K562 (cell line): Measurements from ENCODE around the gene SLC2A4. TPM values are rescaled to one million over a fixed set of nuclear protein-coding genes. Genes with fewer than 3 reads are reported as not detected.

Experiments used
- DPF2 ChIP-seq: fragments of 450-650 bp; IDR thresholded peaks from 2 replicates; pipeline ENCODE4 v1.6.1; 2016
- ELF2 ChIP-seq: fragments of 250-450 bp; sonication (Bioruptor Pico); IDR thresholded peaks from 2 replicates; pipeline ENCODE4 v1.5.0; 2021; ENCODE audit warnings: mild to moderate bottlenecking
- HIVEP1 ChIP-seq: fragments of 250-450 bp; sonication (Bioruptor Pico); IDR thresholded peaks from 2 replicates; pipeline ENCODE4 v1.4.0; 2020; ENCODE audit warnings: mild to moderate bottlenecking
- KAT8 ChIP-seq: fragments of 450-650 bp; IDR thresholded peaks from 2 replicates; pipeline ENCODE4 v1.6.1; 2016; ENCODE audit warnings: low read depth, mild to moderate bottlenecking
- MTA2 ChIP-seq: fragments of 450-650 bp; IDR thresholded peaks from 2 replicates; pipeline ENCODE4 v1.6.1; 2016; ENCODE audit warnings: low read depth
- NCOA1 ChIP-seq: fragments of 450-650 bp; IDR thresholded peaks from 2 replicates; pipeline ENCODE4 v1.6.1; 2016; ENCODE audit warnings: low read depth
- NR3C1 ChIP-seq: sonication (generic); formaldehyde crosslinking; IDR thresholded peaks from 2 replicates; pipeline ENCODE4 v1.8.1; 2022; ENCODE audit warnings: missing genetic modification reagents
- PTTG1 ChIP-seq: fragments of 450-650 bp; IDR thresholded peaks from 2 replicates; pipeline ENCODE4 v1.6.1; 2016; ENCODE audit warnings: low read depth, mild to moderate bottlenecking, missing genetic modification characterization, missing compliant biosample characterization
- SREBF1 ChIP-seq: fragments of 150-350 bp; IDR thresholded peaks from 2 replicates; pipeline ENCODE4 v1.6.1; 2014; ENCODE audit warnings: antibody characterized with exemption, low read depth, low read length, borderline replicate concordance
- STAG1 ChIP-seq: sonication (generic); formaldehyde crosslinking; IDR thresholded peaks from 2 replicates; pipeline ENCODE4 v1.5.0; 2020; ENCODE audit warnings: missing genetic modification reagents, borderline replicate concordance
- YY1 ChIP-seq, 3 experiments: IDR thresholded peaks; 2 replicates each; pipeline ENCODE4 v1.6.1; 2011; ENCODE audit warnings: low read length in 2 of 3, mild to moderate bottlenecking in 2 of 3, moderate library complexity in 2 of 3, borderline replicate concordance in 1 of 3, control low read depth in 1 of 3, low read depth in 1 of 3; ENCODE audit not compliant: insufficient read depth in 3 of 3, insufficient replicate concordance in 2 of 3, control insufficient read depth in 1 of 3, insufficient read length in 1 of 3; ENCODE audit errors: extremely low read depth in 1 of 3
- ZNF133 ChIP-seq: fragments of 250-450 bp; sonication (Bioruptor Pico); IDR thresholded peaks from 2 replicates; pipeline ENCODE4 v1.4.0; 2020; ENCODE audit warnings: mild to moderate bottlenecking
- ZNF143 ChIP-seq: sonication (generic); formaldehyde crosslinking; IDR thresholded peaks from 2 replicates; pipeline ENCODE4 v1.9.0; 2022; ENCODE audit warnings: mild to moderate bottlenecking, missing genetic modification reagents
- ZNF239 ChIP-seq: fragments of 250-450 bp; sonication (Bioruptor Pico); IDR thresholded peaks from 2 replicates; pipeline ENCODE4 v1.4.0; 2020; ENCODE audit warnings: mild to moderate bottlenecking
- ZNF384 ChIP-seq: IDR thresholded peaks from 2 replicates; pipeline ENCODE4 v1.6.1; 2012; ENCODE audit warnings: low read depth, low read length, improper control_type of control experiment
- ZNF507 ChIP-seq: conservative IDR thresholded peaks from 2 replicates; pipeline ENCODE4 v1.6.1; 2017; ENCODE audit warnings: missing genetic modification characterization, missing compliant biosample characterization
- ZNF699 ChIP-seq: fragments of 250-450 bp; sonication (Bioruptor Pico); IDR thresholded peaks from 2 replicates; pipeline ENCODE4 v1.8.0; 2021; ENCODE audit warnings: mild to moderate bottlenecking, moderate library complexity; ENCODE audit not compliant: insufficient replicate concordance
- polyA plus RNA-seq, 8 experiments: library from polyadenylated mRNA; depleted of rRNA in 4 of 8; stranded (reverse) in 5 of 8; unstranded in 3 of 8; fragments of >200 nt; fragmentation: Nextera tagmentation in 2 of 8; fragmentation: Illumina TruSeq in 1 of 8; extraction: Ambion mirVana in 2 of 8; extraction: Trizol in 1 of 8; gene quantifications; 2 replicates each; pipeline versions ENCODE4 v1.2.1 to v1.2.3, GENCODE V29; 2011 to 2014; ENCODE audit warnings: inconsistent platforms in 1 of 8, missing spikeins in 1 of 8
- total RNA-seq, 7 experiments: library from RNA; depleted of rRNA in 6 of 7; stranded (reverse); fragments of >200 nt in 6 of 7; fragmentation: Illumina TruSeq in 2 of 7; extraction: Trizol in 2 of 7; gene quantifications; 2 replicates each; pipeline versions ENCODE4 v1.2.1 to v1.2.3, GENCODE V29; 2011 to 2021; ENCODE audit warnings: low replicate concordance in 1 of 7
- TF ChIP-seq, protein P1 (sequence below): fragments of 200-800 bp; sonication (Bioruptor generic); IDR thresholded peaks from 2 replicates; pipeline ENCODE4 v1.6.1; 2017; ENCODE audit warnings: missing genetic modification characterization, missing compliant biosample characterization
- TF ChIP-seq, protein P2 (sequence below): fragments of 250-450 bp; sonication (Bioruptor Pico); IDR thresholded peaks from 2 replicates; pipeline ENCODE4 v1.8.0; 2021; ENCODE audit warnings: borderline replicate concordance, mild to moderate bottlenecking, moderate library complexity; ENCODE audit not compliant: poor library complexity, severe bottlenecking
- TF ChIP-seq, protein P3 (sequence below): fragments of 250-450 bp; sonication (Bioruptor Pico); IDR thresholded peaks from 2 replicates; pipeline ENCODE4 v1.4.0; 2020; ENCODE audit warnings: mild to moderate bottlenecking
- TF ChIP-seq, protein P4 (sequence below): sonication (generic); formaldehyde crosslinking; IDR thresholded peaks from 2 replicates; pipeline ENCODE4 v1.8.0; 2022; ENCODE audit warnings: mild to moderate bottlenecking, missing genetic modification reagents
- TF ChIP-seq, protein P5 (sequence below): fragments of 450-650 bp; formaldehyde crosslinking; IDR thresholded peaks from 2 replicates; pipeline ENCODE4 v1.4.0; 2020; ENCODE audit warnings: mild to moderate bottlenecking, mixed read lengths

The SLC2A4 gene
- total and polyA plus RNA-seq, 9 of the 15 experiments (the other 6 are each of a cell fraction or from before 2014, with no cell fraction given) = 0.74 to 3.5 (median 1.6) TPM

DNA sequence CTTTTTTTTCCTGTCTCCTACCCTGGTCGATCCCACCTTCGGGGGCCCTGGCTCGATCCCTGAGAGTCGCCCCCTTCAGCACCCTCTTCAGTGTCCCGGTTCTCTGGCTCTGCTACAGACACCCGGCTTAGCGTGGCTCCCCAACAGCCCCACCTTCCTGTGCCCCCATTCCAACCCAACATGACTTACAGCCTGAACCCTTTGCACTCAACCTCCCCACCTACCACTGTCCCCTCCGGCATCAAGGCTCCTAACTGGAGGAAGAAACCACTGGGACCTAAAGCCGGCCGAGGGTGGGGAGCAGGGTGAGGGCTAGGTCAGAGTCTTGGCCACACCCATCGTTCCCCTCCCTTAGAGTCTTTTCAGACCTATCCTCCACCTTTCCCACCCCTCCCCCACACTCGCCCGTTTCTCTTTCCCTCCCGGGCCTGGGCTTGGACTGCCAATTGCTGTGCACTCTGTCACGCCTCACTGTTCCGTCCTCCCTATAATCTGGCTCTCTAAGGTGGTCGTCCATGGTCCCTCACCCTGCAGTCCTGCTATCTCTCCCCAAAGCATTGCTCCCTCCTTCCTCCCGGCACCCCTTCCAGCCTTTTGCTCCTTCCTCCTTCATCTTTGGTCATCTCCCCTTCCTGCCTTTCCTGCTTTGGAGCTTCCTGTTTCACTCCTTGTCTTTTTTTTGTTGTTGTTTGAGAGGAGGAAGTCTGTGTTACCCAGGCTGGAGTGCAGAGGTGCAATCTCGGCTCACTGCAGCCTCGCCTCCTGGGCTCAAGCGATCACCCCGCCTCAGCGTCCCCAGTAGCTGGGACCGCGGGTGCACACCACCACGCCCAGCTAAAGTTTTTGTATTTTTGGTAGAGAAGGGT is 18.4 kb upstream of the SLC2A4 start (continued):
- TF ChIP-seq DPF2 = peak; percentile 70
- TF ChIP-seq ELF2 (CRISPR knock-in tag) = no peak
- TF ChIP-seq PTTG1 (tag) = no peak
- TF ChIP-seq KAT8 = no peak
- TF ChIP-seq, protein P1, sequence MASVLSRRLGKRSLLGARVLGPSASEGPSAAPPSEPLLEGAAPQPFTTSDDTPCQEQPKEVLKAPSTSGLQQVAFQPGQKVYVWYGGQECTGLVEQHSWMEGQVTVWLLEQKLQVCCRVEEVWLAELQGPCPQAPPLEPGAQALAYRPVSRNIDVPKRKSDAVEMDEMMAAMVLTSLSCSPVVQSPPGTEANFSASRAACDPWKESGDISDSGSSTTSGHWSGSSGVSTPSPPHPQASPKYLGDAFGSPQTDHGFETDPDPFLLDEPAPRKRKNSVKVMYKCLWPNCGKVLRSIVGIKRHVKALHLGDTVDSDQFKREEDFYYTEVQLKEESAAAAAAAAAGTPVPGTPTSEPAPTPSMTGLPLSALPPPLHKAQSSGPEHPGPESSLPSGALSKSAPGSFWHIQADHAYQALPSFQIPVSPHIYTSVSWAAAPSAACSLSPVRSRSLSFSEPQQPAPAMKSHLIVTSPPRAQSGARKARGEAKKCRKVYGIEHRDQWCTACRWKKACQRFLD (CRISPR knock-in tag) = no peak
- TF ChIP-seq, protein P2, sequence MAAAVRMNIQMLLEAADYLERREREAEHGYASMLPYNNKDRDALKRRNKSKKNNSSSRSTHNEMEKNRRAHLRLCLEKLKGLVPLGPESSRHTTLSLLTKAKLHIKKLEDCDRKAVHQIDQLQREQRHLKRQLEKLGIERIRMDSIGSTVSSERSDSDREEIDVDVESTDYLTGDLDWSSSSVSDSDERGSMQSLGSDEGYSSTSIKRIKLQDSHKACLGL (CRISPR knock-in tag) = no peak
- no peak for TF ChIP-seq SREBF1
- TF ChIP-seq NCOA1 = peak; percentile 37; the same call in 1 of the 2 replicates
- no peak for TF ChIP-seq NR3C1 (CRISPR knock-in tag)
- TF ChIP-seq, protein P3, sequence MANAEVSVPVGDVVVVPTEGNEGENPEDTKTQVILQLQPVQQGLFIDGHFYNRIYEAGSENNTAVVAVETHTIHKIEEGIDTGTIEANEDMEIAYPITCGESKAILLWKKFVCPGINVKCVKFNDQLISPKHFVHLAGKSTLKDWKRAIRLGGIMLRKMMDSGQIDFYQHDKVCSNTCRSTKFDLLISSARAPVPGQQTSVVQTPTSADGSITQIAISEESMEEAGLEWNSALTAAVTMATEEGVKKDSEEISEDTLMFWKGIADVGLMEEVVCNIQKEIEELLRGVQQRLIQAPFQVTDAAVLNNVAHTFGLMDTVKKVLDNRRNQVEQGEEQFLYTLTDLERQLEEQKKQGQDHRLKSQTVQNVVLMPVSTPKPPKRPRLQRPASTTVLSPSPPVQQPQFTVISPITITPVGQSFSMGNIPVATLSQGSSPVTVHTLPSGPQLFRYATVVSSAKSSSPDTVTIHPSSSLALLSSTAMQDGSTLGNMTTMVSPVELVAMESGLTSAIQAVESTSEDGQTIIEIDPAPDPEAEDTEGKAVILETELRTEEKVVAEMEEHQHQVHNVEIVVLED = no peak
- TF ChIP-seq ZNF133 (CRISPR knock-in tag) = no peak
- TF ChIP-seq, protein P4, sequence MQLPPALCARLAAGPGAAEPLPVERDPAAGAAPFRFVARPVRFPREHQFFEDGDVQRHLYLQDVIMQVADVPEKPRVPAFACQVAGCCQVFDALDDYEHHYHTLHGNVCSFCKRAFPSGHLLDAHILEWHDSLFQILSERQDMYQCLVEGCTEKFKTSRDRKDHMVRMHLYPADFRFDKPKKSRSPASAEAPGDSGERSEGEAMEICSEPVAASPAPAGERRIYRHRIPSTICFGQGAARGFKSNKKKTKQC (CRISPR knock-in tag) = no peak
- TF ChIP-seq YY1 (IDR thresholded peaks at IDR 0.05; ENCODE audit: borderline replicate concordance in 1 of 3, control insufficient read depth in 1 of 3, extremely low read depth in 1 of 3, insufficient read depth in 3 of 3, insufficient read length in 1 of 3, insufficient replicate concordance in 2 of 3, low read depth in 1 of 3, low read length in 2 of 3) = peak in 1 of 3 experiments; percentile 33
- TF ChIP-seq ZNF507 = no peak
- no peak for TF ChIP-seq ZNF384
- TF ChIP-seq MTA2 = 0 out of 2 replicates have a peak, but pooled peaks have one; percentile 34
- TF ChIP-seq STAG1 (CRISPR knock-in tag) = no peak
- TF ChIP-seq ZNF239 (CRISPR knock-in tag) = no peak
- no peak for TF ChIP-seq ZNF699 (CRISPR knock-in tag)
- TF ChIP-seq ZNF143 (CRISPR knock-in tag) = no peak
- TF ChIP-seq, protein P5, sequence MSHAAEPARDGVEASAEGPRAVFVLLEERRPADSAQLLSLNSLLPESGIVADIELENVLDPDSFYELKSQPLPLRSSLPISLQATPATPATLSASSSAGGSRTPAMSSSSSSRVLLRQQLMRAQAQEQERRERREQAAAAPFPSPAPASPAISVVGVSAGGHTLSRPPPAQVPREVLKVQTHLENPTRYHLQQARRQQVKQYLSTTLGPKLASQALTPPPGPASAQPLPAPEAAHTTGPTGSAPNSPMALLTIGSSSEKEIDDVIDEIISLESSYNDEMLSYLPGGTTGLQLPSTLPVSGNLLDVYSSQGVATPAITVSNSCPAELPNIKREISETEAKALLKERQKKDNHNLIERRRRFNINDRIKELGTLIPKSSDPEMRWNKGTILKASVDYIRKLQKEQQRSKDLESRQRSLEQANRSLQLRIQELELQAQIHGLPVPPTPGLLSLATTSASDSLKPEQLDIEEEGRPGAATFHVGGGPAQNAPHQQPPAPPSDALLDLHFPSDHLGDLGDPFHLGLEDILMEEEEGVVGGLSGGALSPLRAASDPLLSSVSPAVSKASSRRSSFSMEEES (CRISPR knock-in tag) = no peak
- no peak for TF ChIP-seq HIVEP1 (CRISPR knock-in tag)
